CD1c-positive myeloid dendritic cell (primary cell): ENCODE results near the gene DEPDC4.
"Not testable (repeated sequence)": the region's sequence is repeated elsewhere in the genome, so short reads cannot be mapped to it uniquely, and the experiment has no call there.

ENCODE experiments used
- DNase-seq: peaks from one replicate; pipeline ENCODE4 v3.0.0-alpha.2; 2016; ENCODE audit errors: extremely low spot score

The DEPDC4 gene

DNA sequence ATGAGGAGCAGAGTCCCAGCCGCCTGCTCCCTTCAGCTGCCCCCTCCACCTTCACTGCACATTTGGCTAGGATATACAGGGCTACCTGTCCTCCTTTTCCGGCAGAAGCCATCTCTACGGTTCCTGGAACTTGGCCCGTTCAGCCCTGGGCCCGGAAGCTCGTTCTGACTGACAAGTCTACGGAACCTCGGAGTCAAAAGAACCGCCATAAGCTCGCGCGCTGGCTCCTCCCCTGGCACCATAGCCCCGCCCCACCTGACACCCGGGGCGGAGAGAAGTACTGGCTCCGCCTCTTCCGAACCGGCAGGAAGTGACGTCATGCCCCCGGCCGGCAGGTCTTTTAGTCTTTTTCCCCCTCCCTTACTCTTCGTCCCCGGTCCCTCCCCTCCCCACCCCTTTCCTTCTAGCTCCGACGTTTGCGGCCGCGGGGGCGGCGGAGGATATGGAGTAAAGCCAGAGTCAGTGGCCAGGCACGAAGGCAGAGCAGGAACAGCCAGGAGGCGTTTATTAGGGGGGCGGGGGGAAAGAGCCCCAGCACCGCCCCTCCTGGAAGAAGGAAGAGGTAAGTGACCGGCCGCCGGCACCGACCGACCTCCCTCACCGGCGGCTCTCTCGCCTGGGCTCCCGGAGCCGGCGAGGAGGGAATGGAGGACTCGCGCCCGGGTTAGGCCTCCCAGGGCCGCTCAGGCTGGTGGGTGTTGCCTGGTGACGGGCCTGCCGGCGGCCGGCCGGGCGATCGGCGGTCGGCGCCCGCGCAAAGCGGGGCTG is at the start of gene DEPDC4, which contains the start of gene SCYL2:
DEPDC4 (minus strand) TSS at position 245 of the 768 bp plus-strand sequence; CDS start at position 242, 3 bp downstream.
SCYL2 (plus strand) TSS at position 343 of the 768 bp plus-strand sequence. CDS start 15,794 bp downstream, outside the sequence.
- peak; percentile 99 for DNase-seq

DNA sequence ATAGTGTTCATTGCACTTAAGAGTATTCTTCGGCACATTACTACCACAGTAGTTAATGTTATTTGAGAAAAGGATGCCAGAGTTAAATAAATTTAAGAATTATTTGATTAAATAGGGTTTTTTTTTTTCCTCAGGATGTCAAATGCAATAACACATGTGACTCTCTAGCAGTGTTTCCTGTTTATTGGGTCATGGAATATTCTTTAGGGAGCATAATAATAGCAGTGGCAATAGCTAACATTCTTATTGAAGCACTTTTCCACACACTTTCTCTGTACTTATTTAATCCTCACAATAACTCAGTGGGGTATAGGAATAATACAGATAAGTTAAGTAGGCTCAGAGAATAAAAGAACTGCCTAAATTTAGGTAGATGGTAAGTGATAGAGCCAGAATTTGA is 44.4 kb upstream of the DEPDC4 start:
- no peak for DNase-seq

DNA sequence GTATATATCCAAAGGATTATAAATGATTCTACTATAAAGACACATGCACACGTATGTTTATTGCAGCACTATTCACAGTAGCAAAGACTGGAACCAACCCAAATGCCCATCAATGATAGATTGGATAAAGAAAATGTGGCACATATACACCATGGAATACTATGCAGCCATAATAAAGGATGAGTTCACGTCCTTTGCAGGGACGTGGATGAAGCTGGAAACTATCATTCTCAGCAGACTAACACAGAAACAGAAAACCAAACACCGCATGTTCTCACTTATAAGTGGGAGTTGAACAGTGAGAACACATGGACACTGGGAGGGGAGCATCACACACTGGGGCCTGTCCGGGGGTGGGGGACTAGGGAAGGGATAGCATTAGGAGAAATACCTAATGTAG is 41.3 kb upstream of the DEPDC4 start:
- not testable (repeated sequence) for DNase-seq

DNA sequence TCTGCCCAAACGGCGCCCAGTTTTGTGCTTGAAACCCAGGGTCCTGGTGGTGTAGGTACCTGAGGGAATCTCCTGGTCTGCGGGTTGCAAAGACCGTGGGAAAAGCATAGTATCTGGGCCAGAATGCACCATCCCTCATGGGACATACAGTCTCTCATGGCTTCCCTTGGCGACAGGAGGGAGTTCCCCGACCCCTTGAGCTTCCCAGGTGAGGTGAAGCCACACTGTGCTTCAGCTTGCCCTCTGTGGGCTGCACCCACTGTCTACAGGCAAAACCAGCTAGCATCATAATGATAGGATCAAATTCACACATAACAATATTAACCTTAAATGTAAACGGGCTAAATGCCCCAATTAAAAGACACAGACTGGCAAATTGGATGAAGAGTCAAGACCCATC is 37.5 kb upstream of the DEPDC4 start:
- not testable (repeated sequence) for DNase-seq

DNA sequence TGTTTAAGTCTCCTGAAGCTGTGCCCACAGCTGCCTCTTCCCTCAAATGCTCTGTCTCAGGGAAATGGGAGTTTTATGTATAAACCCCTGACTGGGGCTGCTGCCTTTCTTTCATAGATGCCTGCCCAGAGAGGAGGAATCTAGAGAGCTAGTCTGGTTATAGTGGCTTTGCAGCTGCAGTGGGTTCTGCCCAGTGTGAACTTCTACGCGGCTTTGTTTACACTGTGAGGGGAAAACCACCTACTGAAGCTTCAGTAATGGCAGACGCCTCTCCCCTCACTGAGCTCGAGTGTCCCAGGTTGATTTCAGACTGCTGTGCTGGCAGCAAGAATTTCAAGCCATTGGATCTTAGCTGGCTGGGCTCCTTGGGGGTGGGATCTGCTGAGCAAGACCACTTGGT is 37.0 kb upstream of the DEPDC4 start:
- no peak for DNase-seq

DNA sequence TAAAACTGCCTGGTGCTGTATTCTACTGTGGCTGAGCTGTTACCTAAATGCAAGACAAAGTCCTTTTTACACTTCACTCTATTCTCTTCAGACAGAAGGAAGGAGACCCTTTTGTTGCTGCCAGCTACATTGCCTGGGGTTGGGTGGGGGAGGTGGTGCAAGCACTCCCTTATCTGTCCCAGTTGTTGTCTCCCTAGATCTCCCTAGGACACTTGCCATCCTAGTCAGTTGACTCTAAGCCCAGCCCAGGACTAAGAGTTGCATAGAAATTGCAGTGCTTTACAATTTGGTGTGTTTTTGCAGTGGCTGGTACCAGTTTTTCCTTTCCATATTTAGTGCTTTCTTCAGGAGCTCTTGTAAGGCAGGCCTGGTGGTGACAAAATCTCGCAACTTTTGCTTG is 35.2 kb upstream of the DEPDC4 start:
- DNase-seq: no peak

DNA sequence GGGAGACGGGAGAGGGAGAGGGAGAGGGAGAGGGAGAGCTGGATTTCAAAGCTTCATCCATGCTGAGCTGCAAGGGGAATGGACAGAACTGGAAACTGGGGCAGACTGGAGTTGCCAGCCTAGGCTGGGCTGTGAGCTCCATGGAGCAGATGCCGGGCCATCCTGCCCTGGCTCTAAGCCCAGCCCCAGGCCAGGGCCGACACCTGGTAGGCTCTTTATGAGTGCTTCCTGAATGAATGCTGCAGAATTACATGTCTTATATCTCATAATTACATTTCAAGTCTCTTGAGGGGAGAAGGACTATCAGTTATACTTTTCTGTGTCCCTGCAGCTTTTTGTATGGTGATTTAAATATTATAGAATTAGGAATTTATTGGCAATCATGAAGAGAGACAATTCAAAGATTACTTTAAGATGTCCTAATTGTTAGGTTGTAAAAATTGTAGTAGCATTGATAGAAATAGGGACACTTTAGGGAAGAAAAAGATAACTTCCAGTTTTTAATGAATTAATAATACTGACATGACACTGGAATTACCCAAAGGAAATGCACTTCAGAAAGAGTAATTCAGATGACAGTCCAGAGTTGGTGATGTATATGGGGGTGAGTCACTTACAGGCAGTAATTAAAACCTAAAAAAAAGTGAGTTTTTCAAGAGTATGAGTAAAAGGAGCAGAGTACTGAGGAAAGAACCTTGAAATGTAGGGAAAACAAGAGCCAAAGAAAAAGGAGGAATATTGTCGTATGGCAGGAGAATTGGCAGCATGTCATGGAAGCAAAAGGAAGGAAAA is 29.1 kb upstream of the DEPDC4 start:
- no peak for DNase-seq

DNA sequence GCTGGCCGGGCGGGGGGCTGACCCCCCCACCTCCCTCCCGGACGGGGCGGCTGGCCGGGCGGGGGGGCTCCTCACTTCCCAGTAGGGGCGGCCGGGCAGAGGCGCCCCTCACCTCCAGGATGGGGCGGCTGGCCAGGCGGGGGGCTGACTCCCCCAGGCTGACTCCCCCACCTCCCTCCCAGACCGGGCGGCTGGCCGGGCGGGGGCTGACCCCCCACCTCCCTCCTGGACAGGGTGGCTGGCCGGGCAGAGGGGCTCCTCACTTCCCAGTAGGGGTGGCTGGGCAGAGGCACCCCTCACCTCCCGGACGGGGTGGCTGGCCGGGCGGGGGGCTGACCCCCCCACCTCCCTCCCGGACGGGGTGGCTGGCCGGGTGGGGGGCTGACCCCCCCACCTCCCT is 27.5 kb upstream of the DEPDC4 start:
- DNase-seq: not testable (repeated sequence)

DNA sequence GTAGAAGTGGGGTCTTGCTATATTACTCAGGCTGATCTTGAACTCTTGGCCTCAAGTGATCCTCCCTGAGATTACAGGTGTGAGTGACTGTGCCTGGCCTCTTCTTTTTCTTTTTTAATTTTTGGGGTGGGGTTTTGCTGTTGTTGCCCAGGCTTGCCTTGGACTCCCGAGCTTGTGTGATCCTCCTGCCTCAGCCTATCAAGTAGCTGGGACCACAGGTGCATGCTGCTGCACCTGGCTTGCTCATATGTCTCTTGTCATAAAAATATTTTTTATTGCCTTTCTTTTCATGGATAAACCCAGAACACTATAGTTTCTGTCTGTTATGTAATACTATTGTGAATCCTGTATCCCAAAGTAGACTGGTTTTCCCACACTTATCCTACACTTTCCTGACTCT is 26.1 kb upstream of the DEPDC4 start:
- no peak for DNase-seq

DNA sequence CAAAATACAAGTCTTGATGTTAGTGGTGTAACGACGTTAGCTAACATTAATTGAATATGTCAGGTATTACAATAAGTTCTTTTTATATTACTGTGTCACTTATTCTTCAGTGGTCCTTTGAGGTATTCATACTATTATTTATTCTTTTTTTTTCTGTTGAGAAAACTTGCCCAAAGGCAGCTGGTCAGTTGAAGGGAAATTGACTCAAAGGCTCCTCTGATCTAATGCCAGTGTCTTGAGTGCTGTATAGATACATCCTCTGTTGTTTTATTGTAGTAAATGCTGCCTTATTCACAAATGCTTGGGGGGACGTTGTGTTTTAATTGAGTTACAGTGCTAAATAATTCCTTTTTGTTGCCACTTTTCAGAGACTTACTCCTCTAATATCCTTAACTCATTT is 23.1 kb upstream of the DEPDC4 start:
- no peak for DNase-seq

DNA sequence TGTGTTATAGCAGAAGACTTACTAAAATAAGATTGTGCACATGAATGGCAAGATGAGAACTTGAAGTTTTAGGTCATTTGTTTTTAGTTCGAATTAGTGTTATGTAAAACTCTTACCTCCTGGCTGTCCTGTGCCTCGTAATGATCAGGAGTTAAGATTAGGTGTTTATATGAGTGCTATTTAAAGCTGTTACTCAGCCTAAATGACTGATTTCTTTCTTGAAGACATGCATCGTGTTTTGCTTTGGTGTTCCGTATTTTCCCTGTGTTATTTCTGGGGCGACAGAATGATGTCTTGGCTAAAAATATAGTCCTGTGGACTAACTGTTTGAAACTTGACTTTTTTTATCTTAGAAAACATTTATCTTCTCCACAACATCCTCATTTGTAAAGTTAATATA is 22.2 kb upstream of the DEPDC4 start:
- no peak for DNase-seq

DNA sequence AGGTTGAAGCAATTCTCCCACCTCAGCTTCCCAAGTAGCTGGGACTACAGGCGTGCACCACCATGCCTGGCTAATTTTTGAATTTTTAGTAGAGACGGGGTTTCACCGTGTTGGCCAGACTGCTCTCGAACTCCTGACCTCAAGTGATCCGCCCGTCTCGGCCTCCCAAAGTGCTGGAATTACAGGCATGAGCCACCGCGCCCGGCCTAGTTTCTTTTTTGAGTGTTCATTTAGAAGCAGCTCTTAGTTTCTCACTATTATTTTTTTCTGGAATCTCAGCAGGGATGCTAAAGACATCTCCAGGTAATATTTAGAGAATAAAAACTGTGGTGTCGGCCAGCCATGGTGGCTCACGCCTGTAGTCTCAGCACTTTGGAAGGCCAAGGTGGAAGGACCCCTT is 17.7 kb upstream of the DEPDC4 start:
- not testable (repeated sequence) for DNase-seq

DNA sequence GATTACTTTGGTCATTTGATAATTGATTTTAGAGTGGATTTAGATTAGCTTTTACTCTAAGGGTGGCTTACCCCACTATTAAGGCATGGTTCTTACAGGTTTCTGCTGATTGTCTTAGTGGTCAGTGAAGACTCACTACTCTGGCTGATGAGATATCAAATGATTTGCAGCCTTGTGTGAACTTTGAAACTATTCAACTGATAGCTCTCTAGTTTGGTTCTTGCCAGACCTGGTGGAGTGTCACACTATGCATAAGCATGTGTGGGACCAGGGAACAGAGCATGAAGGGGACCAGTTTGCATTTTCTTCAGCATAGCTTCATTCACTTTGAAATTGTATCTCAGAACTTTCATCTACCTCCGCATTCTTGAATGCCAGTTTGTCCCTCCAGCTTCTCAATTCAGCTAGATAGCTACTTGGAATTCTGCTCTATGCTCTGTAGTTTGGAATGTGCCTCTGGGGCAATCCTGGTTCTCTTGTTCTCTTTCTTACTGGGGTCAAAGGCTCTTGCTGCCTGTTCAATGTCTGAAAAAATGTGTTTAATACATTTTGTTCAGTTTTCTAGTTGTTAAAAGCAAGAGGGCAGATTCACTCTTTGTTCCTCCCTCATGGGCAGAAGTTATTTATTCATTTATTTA is 12.8 kb upstream of the DEPDC4 start:
- DNase-seq: no peak

DNA sequence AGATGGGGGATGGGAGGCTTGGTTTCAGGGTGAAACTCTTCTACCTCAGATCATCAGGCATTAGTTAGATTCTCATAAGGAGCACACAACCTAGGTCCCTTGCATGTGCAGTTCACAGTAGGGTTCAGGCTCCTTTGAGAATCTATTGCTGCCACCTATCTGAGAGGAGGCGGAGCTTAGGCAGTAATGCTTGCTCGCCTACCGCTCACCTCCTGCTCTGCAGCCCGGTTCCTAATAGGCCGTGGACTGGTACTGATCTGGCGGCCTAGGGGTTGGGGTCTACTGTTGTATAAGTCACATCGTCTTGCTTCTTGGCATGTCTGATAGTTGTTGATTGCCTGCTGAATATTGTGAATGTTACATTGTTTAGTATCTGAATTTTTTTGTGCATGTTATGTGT is 12.3 kb upstream of the DEPDC4 start:
- no peak for DNase-seq

DNA sequence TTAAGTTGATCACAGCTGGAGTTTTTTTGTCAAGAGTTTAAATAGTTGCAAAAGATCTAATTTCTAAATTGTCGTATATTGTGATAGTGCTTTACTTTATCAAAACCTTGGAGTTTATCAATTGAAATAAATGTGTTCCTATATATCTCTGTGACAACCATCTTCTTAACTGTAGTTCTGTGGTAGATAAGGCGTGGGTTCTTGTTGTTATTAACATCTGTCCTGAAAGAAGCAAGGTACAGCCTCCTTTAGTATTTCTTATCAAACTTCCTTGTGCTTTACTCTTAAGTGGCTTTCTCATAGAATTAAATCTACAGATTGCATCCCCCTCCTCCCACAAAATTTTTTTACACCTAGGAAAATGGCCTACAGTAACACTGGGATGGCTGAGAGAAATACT is 7.4 kb upstream of the DEPDC4 start:
- DNase-seq: no peak

DNA sequence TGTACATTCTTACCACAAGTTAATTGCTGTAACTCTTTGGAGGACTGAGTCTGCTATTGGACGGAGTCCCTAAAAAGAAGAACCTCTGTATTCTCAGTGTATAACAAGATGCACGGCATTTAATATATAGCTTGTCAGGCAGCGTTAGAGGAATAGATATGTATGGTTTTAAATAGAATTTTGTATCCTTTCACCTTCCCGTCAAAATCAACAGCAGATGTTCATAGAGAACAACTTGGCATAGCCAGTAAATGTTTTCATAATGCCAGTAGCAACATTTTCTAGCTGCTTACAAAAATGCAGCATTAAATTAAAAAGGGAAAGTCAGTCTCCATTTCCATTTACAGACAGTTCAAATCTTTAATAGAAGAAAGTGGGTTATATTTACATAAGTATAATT is 6.9 kb upstream of the DEPDC4 start:
- no peak for DNase-seq

DNA sequence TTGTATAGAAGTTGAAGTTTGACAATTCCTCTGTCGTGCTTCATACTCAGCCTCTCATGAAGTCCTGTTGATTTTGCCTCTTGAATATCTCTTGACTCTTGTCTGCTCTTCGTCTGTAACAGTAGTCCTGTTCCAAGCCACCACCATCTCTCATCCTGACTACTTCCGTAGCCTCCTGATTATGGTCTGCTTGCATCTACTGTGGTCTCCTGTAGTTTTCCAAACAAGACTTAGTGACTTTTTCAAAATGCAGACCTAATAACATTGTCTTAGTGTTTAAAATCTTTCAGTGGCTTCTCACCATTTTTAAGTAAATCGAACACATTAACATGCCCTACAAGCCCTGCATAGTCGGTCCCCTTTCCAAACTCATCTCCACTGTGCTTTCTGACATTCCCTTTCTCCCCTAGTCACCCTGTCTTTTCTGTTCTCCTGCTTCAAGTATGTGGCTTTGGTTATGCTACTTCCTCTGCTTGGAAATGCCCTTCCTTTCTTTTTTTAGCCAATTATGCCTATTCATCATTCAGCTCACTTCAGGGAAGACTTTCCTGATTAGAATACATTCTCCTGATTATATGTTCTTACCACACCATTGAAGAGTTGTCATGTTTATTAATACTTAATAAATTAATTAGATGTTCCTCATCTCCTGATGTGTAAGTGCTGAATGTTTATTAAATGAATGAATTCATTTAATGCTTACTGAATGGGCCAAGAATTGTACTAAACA is 2.1 kb upstream of the DEPDC4 start:
- DNase-seq: no peak

DNA sequence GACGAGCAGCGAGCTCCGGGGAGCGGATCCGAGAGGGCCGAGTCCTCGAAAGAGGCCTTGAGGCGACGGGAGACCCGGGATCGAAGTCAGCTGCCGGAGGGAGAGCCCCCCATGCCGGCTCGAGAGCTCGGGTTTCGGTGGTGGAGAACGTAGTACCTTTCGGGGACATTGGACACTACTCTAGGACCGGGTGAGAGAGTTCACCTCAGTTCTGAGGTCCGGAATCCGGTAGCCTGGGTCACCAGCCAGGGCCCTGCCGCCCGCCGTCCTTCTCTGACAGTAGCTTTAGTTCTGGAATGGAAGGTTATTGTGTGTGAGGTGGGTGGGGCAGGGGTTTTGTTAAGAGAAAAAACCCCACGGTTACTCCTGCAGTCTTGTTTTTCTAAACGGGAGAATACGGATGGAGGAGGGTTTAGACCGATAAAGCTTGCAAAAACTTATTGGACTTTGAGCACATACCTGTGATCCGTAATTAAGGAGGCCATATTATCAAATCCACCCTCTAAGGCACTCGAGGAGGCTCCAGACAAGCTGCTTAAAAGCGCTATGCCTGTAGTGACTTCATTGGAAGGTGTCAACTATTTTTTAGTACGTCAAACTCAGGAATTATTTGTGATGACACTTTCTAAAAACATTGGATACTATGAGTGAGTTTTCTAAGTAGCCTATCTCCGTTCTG is 863 bp upstream of the DEPDC4 start:
- DNase-seq: peak; percentile 16

DNA sequence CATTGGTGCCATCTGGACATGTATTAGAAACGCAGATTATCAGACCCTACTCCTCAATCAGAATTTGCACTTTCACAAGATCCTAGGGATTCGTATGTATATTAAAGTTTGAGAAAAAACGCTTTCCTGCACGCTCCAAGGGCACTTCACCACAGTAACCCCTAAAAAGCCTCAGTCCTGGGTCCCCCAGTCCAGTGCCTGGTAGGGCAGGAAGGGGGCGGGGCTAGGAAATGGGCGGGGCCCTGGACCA is 369 bp downstream of the DEPDC4 start:
- no peak for DNase-seq

DNA sequence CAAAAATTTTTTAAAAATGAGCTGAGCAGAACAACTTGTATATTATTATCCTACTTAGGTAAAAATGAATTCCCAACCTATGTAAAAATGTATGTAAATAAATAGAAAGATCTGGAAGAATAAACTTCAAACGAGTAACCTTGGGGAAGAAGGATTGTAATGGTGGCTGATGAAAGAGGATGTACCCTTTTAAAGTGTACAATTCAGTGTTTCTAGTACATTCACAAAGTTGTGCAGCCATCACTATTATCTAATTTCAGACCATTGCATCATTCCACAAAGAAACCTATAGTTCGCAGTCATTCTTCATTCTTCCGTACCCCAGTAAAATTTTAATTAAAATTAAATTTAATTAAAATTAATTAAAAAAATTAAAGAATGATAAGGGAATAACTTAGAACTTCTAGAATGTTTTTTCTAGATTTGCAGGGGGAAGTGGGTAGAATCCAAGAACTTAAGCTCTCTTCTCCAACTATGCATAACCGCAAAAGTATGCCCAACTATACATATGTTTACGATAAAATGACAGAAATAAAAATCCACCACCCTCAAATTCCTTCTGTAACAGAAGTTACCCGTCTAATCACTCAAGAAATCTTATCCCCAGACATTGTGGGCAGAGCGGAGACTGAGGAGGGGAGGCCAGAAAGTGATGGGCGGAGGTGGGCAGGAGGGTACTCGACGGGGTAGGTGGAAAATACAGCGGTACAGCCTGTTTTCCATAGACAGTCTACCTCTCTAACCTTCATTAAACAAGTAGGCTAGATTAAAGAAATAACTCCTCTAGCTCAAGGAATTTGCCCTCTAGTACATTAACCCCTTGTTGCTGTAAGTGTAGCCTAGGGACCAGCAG is 921 bp downstream of the DEPDC4 start:
- no peak for DNase-seq

DNA sequence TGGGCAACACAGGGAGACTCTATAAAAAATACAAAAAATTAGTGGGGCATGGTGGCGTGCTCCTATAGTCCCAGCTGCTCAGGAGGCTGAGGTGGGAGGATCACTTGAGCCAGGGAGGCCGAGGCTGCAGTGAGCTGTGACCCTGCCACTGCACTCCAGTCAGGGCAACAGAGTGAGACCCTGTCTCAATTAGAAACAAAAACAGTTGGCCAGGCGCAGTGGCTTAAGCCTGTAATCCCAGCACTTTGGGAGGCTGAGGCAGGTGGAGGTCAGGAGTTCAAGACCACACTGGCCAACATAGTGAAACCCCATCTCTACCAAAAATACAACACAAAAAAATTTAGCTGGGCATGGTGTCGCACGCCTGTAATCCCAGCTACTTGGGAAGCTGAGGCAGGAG is 1.8 kb downstream of the DEPDC4 start:
- not testable (repeated sequence) for DNase-seq
